GM19452 (cell line): ENCODE data around the gene FSTL5.

ENCODE experiments used
- ATAC-seq: cut with Tn5 transposase; IDR thresholded peaks from one replicate; pipeline ENCODE4 v1.9.1; 2021; ENCODE audit not compliant: unreplicated experiment

The FSTL5 gene

GRCh38 chr4:161714931-161715330 is 448.9 kb downstream of the FSTL5 start:
- no peak for ATAC-seq

GRCh38 chr4:161714022-161714751 is 449.6 kb downstream of the FSTL5 start:
- no peak for ATAC-seq

- ATAC-seq: no peak
Observed at GRCh38 chr4:161704653-161705052, 459.1 kb downstream of the FSTL5 start.

- no peak for ATAC-seq
Observed at GRCh38 chr4:161704040-161704439, 459.8 kb downstream of the FSTL5 start.

DNA sequence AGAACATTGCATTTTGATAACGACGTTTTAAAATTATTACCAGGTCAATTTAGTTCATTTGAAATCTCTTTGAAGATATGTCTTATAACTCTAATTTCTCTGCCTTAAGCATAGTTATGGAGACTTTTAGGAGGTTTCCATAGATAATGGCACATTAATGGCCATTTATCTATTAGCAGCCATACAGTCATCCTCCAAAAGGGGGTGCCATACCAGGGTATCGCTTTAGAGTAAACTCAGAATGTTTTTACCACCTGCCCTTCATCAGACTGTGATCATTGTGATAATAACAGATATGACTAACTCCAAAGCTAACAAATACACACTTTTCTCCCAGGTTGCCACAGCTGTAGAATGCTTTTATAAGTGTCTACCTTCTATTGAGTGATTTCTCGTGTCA is 461.5 kb downstream of the FSTL5 start:
- no peak for ATAC-seq

DNA sequence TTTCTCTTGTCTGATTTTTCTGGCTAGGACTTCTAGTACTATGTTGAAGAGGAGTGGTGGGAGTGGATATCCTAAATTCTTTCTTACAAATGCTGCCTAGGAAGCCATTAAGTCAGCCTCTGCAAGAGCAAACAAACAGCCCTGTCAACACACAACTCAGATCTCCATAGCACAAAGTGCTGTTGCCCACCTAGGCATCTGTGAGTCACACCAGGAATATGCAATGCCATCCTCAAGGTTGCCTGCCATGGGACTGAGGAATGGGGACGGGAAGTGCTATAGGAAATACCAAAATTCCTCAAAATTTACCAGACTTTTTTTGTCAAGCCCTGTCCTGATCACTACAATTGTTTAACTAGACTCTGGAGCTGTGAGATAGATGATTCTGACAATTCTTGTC is 466.9 kb downstream of the FSTL5 start:
- ATAC-seq: no peak

DNA sequence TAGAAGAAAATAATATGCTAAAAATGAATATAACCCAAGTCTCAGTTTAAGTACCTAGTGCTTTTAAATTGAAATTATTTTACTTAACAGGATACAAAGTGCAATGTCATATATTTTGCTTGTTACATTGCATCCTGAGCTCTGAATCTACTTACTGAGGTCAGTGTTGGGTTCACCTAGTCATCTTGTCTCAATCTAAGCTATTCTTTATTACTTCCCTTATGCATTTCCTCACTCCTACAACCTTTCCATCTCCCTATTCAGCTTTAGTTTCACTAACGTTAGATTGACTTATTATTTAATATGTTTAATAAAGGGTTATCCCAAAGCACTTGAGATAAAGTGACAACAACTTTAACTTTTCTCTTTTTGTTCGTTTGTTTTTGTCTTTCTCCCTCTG is 483.7 kb downstream of the FSTL5 start:
- no peak for ATAC-seq

- no peak for ATAC-seq
Observed at GRCh38 chr4:161664740-161665139, 499.1 kb downstream of the FSTL5 start.

GRCh38 chr4:161663844-161664243 is 500.0 kb downstream of the FSTL5 start:
- ATAC-seq: no peak

GRCh38 chr4:161658676-161659075 is 505.1 kb downstream of the FSTL5 start:
- no peak for ATAC-seq

DNA sequence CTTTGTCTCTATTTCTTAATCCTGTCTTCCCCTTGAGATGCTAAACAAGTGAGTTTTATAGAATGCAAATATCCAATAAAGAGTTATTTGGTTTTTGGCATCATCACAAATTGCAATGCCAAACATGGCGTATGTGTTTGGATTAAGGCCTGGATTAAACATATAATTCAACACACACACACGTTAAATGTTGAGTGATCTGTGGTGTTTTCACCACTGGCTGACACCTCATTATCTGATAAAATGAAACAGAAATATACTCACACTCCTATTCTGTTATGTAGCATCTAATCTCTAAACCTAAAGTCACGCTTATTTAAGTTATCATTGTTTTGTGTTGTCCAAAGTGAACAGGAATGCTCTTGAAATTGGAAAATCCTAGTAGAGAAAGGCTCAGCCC is 506.2 kb downstream of the FSTL5 start:
- no peak for ATAC-seq

DNA sequence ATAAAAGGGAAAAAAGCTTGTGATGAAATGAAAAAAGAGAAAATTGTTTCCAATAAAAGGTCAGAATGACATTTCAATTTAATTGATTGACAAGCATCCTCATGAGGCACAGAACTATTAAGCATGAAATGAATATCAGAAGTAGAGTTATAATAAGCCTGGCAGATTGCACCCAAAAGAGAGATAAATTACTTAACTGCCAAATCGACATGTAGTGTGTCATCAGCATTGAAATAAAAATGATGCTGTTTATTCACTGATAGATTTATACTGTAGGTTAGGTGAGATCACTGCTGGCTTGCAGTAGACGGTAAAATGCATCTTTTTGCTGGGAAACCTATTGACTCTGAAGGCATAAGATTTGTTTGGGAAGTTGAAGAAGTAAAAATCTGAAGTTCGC is 507.2 kb downstream of the FSTL5 start:
- no peak for ATAC-seq

DNA sequence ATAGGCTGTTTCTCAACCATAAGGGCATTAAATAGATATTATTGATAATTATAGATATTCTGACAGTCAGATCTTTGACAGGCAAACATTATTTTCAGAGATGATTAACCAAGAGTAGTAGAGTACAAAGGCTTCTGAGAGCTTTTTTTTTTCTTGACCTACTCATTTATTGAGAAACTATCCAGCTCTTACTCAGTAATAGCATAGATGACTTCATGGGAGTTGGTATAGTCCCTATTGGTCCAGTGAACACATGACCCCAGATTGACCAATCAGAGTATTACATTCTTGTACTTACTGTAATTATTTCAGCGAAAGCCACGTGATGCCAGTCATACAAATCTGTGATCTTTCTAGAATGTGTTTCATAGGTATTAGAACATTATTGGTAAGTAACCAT is 508.7 kb downstream of the FSTL5 start:
- no peak for ATAC-seq

- no peak for ATAC-seq
Observed at GRCh38 chr4:161653697-161654096, 510.1 kb downstream of the FSTL5 start.

DNA sequence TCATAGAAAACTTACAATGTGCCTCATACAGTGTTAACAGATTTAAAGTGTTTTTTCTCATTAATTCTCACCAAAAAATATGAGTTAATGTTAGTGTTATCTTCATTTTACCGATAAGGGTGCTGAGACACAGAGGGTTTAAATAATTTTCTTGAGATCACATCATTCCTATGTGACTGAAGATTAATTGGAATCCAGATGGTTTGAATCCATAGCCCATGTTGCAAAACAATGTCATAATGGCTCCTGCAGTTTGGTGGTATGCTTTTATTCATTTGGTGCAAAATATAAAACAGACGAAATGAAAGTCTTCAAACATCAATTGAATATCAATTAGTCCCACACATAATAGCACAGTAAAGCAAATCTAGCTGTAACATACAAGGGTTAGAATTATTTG is 512.2 kb downstream of the FSTL5 start:
- ATAC-seq: no peak

- ATAC-seq: no peak
Observed at GRCh38 chr4:161650812-161651211, 513.0 kb downstream of the FSTL5 start.

GRCh38 chr4:161647757-161648156 is 516.0 kb downstream of the FSTL5 start:
- ATAC-seq: no peak

DNA sequence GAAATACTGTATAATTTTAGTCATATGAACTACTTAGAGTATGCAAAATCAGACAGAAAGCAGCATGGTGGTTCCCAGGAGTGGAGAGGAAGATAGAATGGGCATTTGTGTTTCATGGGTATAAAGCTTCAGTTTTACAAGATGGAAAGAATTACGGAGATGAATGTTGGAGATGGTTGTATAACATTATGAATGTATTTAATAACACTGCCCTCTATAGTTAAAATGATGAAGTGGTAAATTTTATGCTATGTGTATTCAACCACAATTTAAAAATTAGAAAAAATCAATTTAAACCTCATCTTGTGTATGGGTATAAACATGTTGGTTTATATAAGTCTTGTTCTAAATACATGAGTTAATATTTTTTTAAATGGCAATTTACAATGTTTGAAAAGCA is 521.1 kb downstream of the FSTL5 start:
- no peak for ATAC-seq

DNA sequence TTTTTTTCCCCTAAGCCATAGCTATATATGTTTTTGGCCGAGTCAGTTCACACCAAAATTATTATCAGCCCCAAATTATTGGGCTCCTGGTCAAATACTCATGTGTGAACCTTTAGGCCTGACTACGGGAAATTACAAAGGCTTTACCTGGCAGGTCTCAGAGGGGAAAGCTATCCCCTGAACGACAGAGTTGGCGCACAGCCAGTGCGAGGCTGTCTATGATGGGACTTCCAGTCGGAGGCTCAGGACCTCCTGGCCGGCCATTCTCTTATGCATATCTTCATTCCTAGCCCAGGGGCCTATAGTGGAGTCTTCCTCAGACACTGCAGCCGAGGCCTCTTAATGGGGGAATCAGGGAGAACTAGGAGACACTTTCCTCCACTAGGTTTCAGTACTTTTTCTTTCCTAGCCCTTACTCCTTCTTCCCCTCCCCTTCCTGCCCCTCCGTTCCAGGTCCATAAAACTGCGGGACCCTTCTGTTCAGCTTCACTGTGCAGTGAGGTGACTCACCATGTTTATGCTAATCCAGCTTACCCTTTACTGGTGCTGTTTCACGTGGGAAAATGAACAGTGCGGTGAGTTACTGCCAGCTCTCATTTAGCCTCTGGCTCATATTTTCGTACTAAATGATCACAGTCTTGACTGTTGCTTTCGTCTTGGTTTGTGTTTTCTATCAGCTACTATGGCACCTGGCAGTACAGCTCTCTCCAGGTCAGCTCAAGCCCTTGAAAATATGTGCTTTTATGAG is 533.9 kb downstream of the FSTL5 start:
- ATAC-seq: no peak

DNA sequence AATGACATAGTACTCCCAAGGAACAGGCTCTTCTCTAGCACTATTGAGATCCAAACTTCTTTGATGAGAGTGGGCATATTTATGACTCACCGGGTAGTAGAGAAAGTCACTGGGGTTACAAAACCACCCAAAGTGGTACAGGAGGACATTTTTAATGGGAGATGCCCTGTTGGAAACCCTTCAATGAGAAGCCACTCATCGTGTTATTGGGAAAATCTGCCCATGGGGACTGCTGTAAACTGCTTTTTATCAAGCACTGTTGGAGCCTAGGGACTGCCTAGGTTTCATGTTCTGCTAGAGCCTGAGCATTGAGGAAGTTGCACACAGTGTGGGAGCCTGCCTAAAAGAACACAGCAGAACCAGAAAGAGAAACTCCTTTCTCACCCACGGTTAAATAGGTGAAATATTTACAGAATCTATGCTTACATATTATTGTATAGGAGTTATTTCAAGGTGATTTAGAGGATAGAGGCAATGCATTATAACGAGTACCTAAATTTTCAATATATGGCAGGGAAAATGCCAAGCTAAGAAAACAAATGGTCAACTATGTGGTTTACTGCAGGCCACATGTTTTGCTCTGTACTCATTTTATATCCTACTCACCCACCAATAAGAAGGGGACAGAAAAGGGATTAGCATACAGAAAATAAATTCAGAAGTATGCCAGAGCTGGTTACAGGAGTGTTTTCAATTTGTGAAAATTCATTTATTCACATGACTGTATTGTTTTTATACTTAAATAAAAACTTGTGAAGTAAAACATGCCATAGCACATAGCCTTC is 559.1 kb downstream of the FSTL5 start:
- no peak for ATAC-seq

DNA sequence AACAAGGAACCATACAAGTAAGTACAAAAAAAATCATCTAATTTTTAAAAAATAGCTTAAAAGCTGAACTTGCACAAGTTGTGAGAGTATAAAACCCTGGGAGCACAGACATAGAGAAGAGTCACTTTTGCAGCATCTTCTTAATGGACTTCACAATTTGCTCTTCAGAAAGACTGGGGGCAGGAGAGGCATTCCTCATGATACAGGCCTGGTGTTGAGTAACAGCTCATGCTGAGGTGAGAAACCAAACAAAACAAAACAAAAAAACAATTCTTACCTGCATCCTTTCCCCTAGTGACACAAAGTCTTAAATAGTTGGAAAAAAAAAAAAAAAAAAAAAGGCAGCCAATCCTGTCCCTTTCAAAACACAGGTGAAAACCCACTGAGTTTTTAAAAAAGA is 562.8 kb downstream of the FSTL5 start:
- no peak for ATAC-seq

GRCh38 chr4:161595230-161595771 is 568.5 kb downstream of the FSTL5 start:
- no peak for ATAC-seq
